Hepatocyte (in vitro differentiated cells): ENCODE results near the gene GDI2. TPM values are rescaled to one million over a fixed set of nuclear protein-coding genes. Genes with fewer than 3 reads are reported as not detected.

Experiments
- DNase-seq: peaks from one replicate; pipeline ENCODE4 v3.0.0-alpha.2; 2016; ENCODE audit warnings: low spot score
- H2AFZ ChIP-seq: fragments of 200-600 bp; sonication (generic); 2 replicates; pipeline ENCODE4 v1.6.0; 2016; ENCODE audit warnings: antibody characterized with exemption, mild to moderate bottlenecking
- H3K27ac ChIP-seq: fragments of 200-600 bp; sonication (generic); 2 replicates; pipeline ENCODE4 v1.5.1; 2016; ENCODE audit warnings: mild to moderate bottlenecking
- H3K27me3 ChIP-seq: fragments of 200-600 bp; sonication (generic); 2 replicates; pipeline ENCODE4 v1.6.1; 2016
- H3K36me3 ChIP-seq: fragments of 200-600 bp; sonication (generic); replicated peaks from 2 replicates; pipeline ENCODE4 v1.5.1; 2016; ENCODE audit warnings: low read depth; ENCODE audit not compliant: insufficient read depth
- H3K4me1 ChIP-seq: fragments of 200-600 bp; sonication (generic); 2 replicates; pipeline ENCODE4 v1.5.1; 2016; ENCODE audit warnings: mild to moderate bottlenecking, moderate library complexity; ENCODE audit not compliant: insufficient read depth
- H3K4me2 ChIP-seq: fragments of 200-600 bp; sonication (generic); 2 replicates; pipeline ENCODE4 v1.6.0; 2016
- H3K4me3 ChIP-seq: fragments of 200-600 bp; sonication (generic); 2 replicates; pipeline ENCODE4 v1.5.1; 2016; ENCODE audit warnings: mild to moderate bottlenecking
- H3K79me2 ChIP-seq: fragments of 200-600 bp; sonication (generic); 2 replicates; pipeline ENCODE4 v1.6.0; 2017; ENCODE audit warnings: mild to moderate bottlenecking
- H3K9me2 ChIP-seq: fragments of 200-600 bp; sonication (generic); replicated peaks from 2 replicates; pipeline ENCODE4 v1.6.0; 2017; ENCODE audit warnings: mild to moderate bottlenecking; ENCODE audit not compliant: insufficient read depth
- H3K9me3 ChIP-seq: fragments of 200-600 bp; sonication (generic); 2 replicates; pipeline ENCODE4 v1.5.1; 2016; ENCODE audit warnings: low read depth, mild to moderate bottlenecking
- H4K20me1 ChIP-seq: fragments of 200-600 bp; sonication (generic); 2 replicates; pipeline ENCODE4 v1.6.0; 2016; ENCODE audit warnings: mild to moderate bottlenecking; ENCODE audit not compliant: insufficient read depth, poor library complexity, severe bottlenecking
- CTCF ChIP-seq: fragments of 200-600 bp; sonication (generic); IDR thresholded peaks from 2 replicates; pipeline ENCODE4 v1.5.1; 2016; ENCODE audit warnings: antibody characterized with exemption, mild to moderate bottlenecking; ENCODE audit not compliant: poor library complexity
- EZH2 ChIP-seq: fragments of 200-600 bp; sonication (generic); IDR thresholded peaks from 2 replicates; pipeline ENCODE4 v1.6.1; 2016; ENCODE audit warnings: antibody characterized with exemption, mild to moderate bottlenecking, borderline replicate concordance
- EZH2phosphoT487 ChIP-seq: fragments of 200-600 bp; sonication (generic); IDR thresholded peaks from one replicate; pipeline ENCODE4 v1.6.1; 2018; ENCODE audit warnings: antibody characterized with exemption, mild to moderate bottlenecking, low read depth, moderate library complexity; ENCODE audit not compliant: unreplicated experiment, severe bottlenecking
- WGBS: methylation state at CpG from one replicate; pipeline ENCODE4 v1.1.6; 2016; ENCODE audit warnings: low lambda C conversion rate; ENCODE audit errors: missing lambda C conversion rate; 5-methylcytosine and 5-hydroxymethylcytosine counted together
- polyA plus RNA-seq: library from polyadenylated mRNA; unstranded; fragments of >200 nt; fragmentation: Nextera tagmentation; extraction: Ambion mirVana; gene quantifications from 2 replicates; pipeline ENCODE4 v1.2.1, GENCODE V29; 2016
- total RNA-seq: library from RNA; depleted of rRNA; stranded (reverse); fragments of >200 nt; gene quantifications from 2 replicates; pipeline ENCODE4 v1.2.3, GENCODE V29; 2014

Gene GDI2
- total and polyA plus RNA-seq, 2 experiments from 2014 or later, result 149 to 362 TPM

- no peak for TF ChIP-seq CTCF
- no peak for TF ChIP-seq EZH2
- no peak for TF ChIP-seq EZH2phosphoT487
- H2AFZ ChIP-seq, result no peak overlapping the region
- no peaks in the 10 kb centered on the region for H3K27me3 ChIP-seq
- H3K9me3 ChIP-seq, result no peaks in the 10 kb centered on the region
- H3K79me2 ChIP-seq, result no peaks in the 10 kb centered on the region
- H4K20me1 ChIP-seq, result no peaks in the 10 kb centered on the region
- H3K36me3 ChIP-seq, result no peaks in the 10 kb centered on the region
- no peak for DNase-seq
- 96% methylated on average over 4 of the region's 4 CpGs for WGBS
- no peak overlapping the region for H3K27ac ChIP-seq
- H3K4me3 ChIP-seq, result no peak overlapping the region
- H3K4me2 ChIP-seq, result no peak overlapping the region
- H3K9me2 ChIP-seq, result no peaks in the 10 kb centered on the region
- H3K4me1 ChIP-seq, result no peaks in the 10 kb centered on the region
These were observed 82.5 kb downstream of the GDI2 start for GRCh38 chr10:5730766-5731165.

- Histone ChIP-seq H3K9me3 (no peaks in the 10 kb centered on the region), H3K79me2 (peaks cover 5% of the 10 kb centered on the region), H3K36me3 (no peaks in the 10 kb centered on the region), H3K9me2 (no peaks in the 10 kb centered on the region), H3K4me3 (no peak overlapping the region), H3K27me3 (no peaks in the 10 kb centered on the region), H3K4me1 (no peaks in the 10 kb centered on the region), H4K20me1 (no peaks in the 10 kb centered on the region), H3K27ac (no peak overlapping the region), H3K4me2 (no peak overlapping the region), H2AFZ (no peak overlapping the region)
- WGBS, result 86% methylated on average over 2 of the region's 2 CpGs
- TF ChIP-seq CTCF, result no peak
- TF ChIP-seq EZH2phosphoT487, result no peak
- no peak for TF ChIP-seq EZH2
- DNase-seq, result no peak
These were observed 89.5 kb downstream of the GDI2 start for GRCh38 chr10:5723692-5724091.

GRCh38 chr10:5720182-5720581 lies 93.1 kb downstream of the GDI2 start:
- no peaks in the 10 kb centered on the region for H3K27me3 ChIP-seq
- peaks cover 21% of the 10 kb centered on the region for H3K79me2 ChIP-seq
- no peak overlapping the region for H3K4me3 ChIP-seq
- H3K27ac ChIP-seq, result no peak overlapping the region
- no peak overlapping the region for H2AFZ ChIP-seq
- H3K9me3 ChIP-seq, result no peaks in the 10 kb centered on the region
- WGBS, result 92% methylated on average over 7 of the region's 7 CpGs
- H3K4me1 ChIP-seq, result no peaks in the 10 kb centered on the region
- TF ChIP-seq EZH2phosphoT487 (no peak), CTCF (no peak), EZH2 (no peak)
- no peaks in the 10 kb centered on the region for H4K20me1 ChIP-seq
- H3K36me3 ChIP-seq, result no peaks in the 10 kb centered on the region
- no peak for DNase-seq
- no peaks in the 10 kb centered on the region for H3K9me2 ChIP-seq
- H3K4me2 ChIP-seq, result no peak overlapping the region

- Histone ChIP-seq H3K79me2 (peaks cover 24% of the 10 kb centered on the region), H3K27me3 (no peaks in the 10 kb centered on the region), H4K20me1 (no peaks in the 10 kb centered on the region), H3K4me2 (no peak overlapping the region), H3K4me3 (no peak overlapping the region), H3K9me2 (no peaks in the 10 kb centered on the region), H2AFZ (no peak overlapping the region), H3K4me1 (no peaks in the 10 kb centered on the region), H3K27ac (no peak overlapping the region), H3K9me3 (no peaks in the 10 kb centered on the region), H3K36me3 (no peaks in the 10 kb centered on the region)
- WGBS, result 97% methylated on average over 3 of the region's 3 CpGs
- TF ChIP-seq EZH2 (no peak), EZH2phosphoT487 (no peak), CTCF (no peak)
- no peak for DNase-seq
These were observed 93.7 kb downstream of the GDI2 start for GRCh38 chr10:5719546-5719945.
